Mucosa of descending colon (tissue), 3 donors: ENCODE results near the gene SLC16A12. TPM values are rescaled to one million over a fixed set of nuclear protein-coding genes. Genes with fewer than 3 reads are reported as not detected.

Source experiments
- ATAC-seq: fragments of 200-7000 bp; cut with Tn5 transposase; one replicate; pipeline ENCODE4 v1.9.1; 2020; ENCODE audit warnings: mild to moderate bottlenecking, moderate library complexity
- DNase-seq, 3 donors: peaks; one replicate each; pipeline ENCODE4 v3.0.0-alpha.2; 2020
- H3K36me3 ChIP-seq: fragments of 200-600 bp; one replicate; pipeline ENCODE4 v1.8.0; 2021; ENCODE audit warnings: low read depth, mild to moderate bottlenecking
- H3K4me1 ChIP-seq: fragments of 200-600 bp; one replicate; pipeline ENCODE4 v1.8.0; 2021; ENCODE audit warnings: low read depth, mild to moderate bottlenecking
- H3K4me3 ChIP-seq: fragments of 200-600 bp; one replicate; pipeline ENCODE4 v1.8.0; 2021; ENCODE audit warnings: mild to moderate bottlenecking
- H3K9me3 ChIP-seq: fragments of 200-600 bp; one replicate; pipeline ENCODE4 v1.8.0; 2021; ENCODE audit warnings: mild to moderate bottlenecking
- intact Hi-C, 2 donors: fragments of 100-400 bp; cut with DNase I in 1 of 2; cut with micrococcal nuclease in 1 of 2; formaldehyde crosslinking; loops; one replicate each; pipeline versions ENCODE4 v1.11.0 to v1.11.1; 2022; cut with DNase I, micrococcal nuclease
- total RNA-seq, 3 donors: library from RNA; stranded (reverse); fragmentation: NEBNext Ultra II Directional in 2 of 3; extraction: Animal tissue kit (Norgen Biotek cat#: 25700) in 2 of 3; gene quantifications; one replicate each; pipeline versions ENCODE4 v1.2.1 to v1.2.4, GENCODE V29; 2021 to 2023
- TF ChIP-seq, protein P1 (sequence below): fragments of 200-600 bp; IDR thresholded peaks from one replicate; pipeline ENCODE4 v1.8.0; 2022; ENCODE audit warnings: antibody characterized with exemption, mild to moderate bottlenecking
- donor health status: DM: no; HTN: no; CAD: no; lungs with moderate emphysema.
- donor health status: DM: no; HTN: no; CAD: no.
- donor health status: DM: no; HTN: yes; CAD: no.

Gene SLC16A12
- total RNA-seq, 3 donors from 2014 or later, result 0.12 to 0.47 (median 0.23) TPM

DNA sequence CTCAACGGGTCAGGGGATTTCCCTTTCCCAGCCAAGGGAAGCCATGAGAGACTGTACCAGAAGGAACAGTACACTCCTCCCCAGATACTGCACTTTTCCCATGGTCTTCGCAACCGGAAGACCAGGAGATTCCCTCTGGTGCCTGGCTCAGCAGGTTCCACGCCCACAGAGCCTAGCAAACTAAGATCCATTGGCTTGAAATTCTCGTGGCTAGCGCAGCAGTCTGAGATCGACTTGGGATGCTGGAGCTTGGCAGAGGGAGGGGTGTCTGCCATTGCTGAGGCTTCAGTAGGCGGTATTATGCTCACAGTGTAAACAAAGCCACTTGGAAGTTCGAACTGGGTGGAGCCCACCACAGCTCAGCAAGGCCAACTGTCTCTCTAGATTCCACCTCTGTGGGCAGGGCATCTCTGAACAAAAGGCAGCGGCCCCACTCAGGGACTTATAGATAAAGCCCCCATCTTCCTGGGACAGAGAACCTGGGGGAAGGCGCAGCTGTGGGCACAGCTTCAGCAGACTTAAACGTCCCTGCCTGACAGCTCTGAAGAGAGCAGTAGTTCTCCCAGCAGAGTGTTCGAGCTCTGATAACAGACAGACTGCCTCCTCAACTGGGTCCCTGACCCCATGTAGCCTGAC lies 29.6 kb downstream of the SLC16A12 start:
- intact Hi-C loops, result no loop called here
- no peak for ATAC-seq
- Histone ChIP-seq H3K36me3 (no peaks in the 10 kb centered on the region), H3K4me1 (no peaks in the 10 kb centered on the region), H3K4me3 (no peak overlapping the region), H3K9me3 (no peaks in the 10 kb centered on the region)
- DNase-seq, result no peak
- TF ChIP-seq, protein P1, sequence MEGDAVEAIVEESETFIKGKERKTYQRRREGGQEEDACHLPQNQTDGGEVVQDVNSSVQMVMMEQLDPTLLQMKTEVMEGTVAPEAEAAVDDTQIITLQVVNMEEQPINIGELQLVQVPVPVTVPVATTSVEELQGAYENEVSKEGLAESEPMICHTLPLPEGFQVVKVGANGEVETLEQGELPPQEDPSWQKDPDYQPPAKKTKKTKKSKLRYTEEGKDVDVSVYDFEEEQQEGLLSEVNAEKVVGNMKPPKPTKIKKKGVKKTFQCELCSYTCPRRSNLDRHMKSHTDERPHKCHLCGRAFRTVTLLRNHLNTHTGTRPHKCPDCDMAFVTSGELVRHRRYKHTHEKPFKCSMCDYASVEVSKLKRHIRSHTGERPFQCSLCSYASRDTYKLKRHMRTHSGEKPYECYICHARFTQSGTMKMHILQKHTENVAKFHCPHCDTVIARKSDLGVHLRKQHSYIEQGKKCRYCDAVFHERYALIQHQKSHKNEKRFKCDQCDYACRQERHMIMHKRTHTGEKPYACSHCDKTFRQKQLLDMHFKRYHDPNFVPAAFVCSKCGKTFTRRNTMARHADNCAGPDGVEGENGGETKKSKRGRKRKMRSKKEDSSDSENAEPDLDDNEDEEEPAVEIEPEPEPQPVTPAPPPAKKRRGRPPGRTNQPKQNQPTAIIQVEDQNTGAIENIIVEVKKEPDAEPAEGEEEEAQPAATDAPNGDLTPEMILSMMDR, result no peak

DNA sequence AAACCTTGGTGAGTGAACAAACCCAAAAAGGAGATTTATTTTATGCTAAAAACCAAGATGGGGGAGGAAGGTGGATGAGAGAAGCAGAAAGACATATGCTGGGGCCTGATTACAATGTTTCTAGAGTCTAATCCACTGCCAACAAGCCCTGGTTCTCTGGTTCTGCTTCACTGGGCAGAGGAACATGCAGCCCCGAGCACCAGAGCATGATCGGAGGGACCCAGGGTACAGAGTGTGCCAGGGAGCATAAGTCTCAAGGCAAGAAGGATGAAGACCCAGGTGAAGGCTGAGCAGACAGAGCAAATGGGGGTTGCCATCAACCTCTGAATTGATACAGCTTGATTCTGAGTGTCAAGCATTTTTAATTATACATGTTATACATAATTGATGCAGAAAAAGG lies 30.7 kb downstream of the SLC16A12 start:
- no peak for ATAC-seq
- no peaks in the 10 kb centered on the region for H3K4me1 ChIP-seq
- intact Hi-C loops, result no loop called here
- TF ChIP-seq, protein P1, result no peak
- no peak for DNase-seq
- no peaks in the 10 kb centered on the region for H3K9me3 ChIP-seq
- H3K4me3 ChIP-seq, result no peak overlapping the region
- no peaks in the 10 kb centered on the region for H3K36me3 ChIP-seq

- Histone ChIP-seq H3K36me3 (no peaks in the 10 kb centered on the region), H3K4me3 (no peak overlapping the region), H3K4me1 (no peaks in the 10 kb centered on the region), H3K9me3 (no peaks in the 10 kb centered on the region)
- no peak for DNase-seq
- intact Hi-C loops, result no loop called here
- no peak for ATAC-seq
- TF ChIP-seq, protein P1, result no peak
Measured at GRCh38 chr10:89503652-89504370, 31.6 kb downstream of the SLC16A12 start.

- no peaks in the 10 kb centered on the region for H3K4me1 ChIP-seq
- DNase-seq (no peak), ATAC-seq (no peak)
- H3K36me3 ChIP-seq, result no peaks in the 10 kb centered on the region
- no peaks in the 10 kb centered on the region for H3K9me3 ChIP-seq
- intact Hi-C loops, result no loop called here
- H3K4me3 ChIP-seq, result no peak overlapping the region
- TF ChIP-seq, protein P1, result no peak
Measured at GRCh38 chr10:89503151-89503550, 32.2 kb downstream of the SLC16A12 start.

DNA sequence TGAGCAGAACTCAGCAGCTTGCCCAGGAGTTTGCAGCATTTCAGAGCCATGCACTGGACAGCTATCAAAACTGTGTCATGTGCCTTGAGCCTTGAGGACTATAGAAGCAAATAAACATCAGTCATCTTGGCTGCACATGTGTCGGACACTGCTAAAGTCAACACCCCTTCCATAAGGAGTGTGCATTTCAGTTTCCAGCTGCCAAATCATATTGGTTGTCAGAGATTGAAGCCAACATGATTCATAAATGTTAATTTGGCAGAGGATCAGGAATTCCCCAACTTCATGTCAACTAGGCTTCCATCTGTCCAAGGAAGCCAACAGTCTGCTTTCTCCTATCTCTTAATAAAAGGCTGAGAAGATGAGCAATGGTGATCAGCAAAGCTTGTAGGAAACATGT lies 32.8 kb downstream of the SLC16A12 start:
- Histone ChIP-seq H3K4me3 (no peak overlapping the region), H3K36me3 (no peaks in the 10 kb centered on the region), H3K9me3 (no peaks in the 10 kb centered on the region), H3K4me1 (no peaks in the 10 kb centered on the region)
- intact Hi-C loops, result no loop called here
- TF ChIP-seq, protein P1, result no peak
- DNase-seq, result no peak
- no peak for ATAC-seq
